Natural killer cell treated with Interleukin-12 subunit alpha and Interleukin-12 subunit beta and Interleukin-15 and Interleukin-18, amount 100 ng/mL, for 72 hours (primary cell): ENCODE data around the gene ZNF785. TPM values are rescaled to one million over a fixed set of nuclear protein-coding genes. Genes with fewer than 3 reads are reported as not detected.
"Not testable (repeated sequence)": the region's sequence is repeated elsewhere in the genome, so short reads cannot be mapped to it uniquely, and the experiment has no call there.

Source experiments
- ATAC-seq, 2 donors: fragments of 150-1000 bp; cut with Tn5 transposase in 1 of 2; sonication (Bioruptor Pico), chemical (Tn5 transposase) in 1 of 2; 2 replicates each; pipeline ENCODE4 v1.10.0; 2021
- DNase-seq: peaks from one replicate; pipeline ENCODE4 v3.0.0; 2022; ENCODE audit warnings: low spot score
- H3K27ac Mint-ChIP-seq, 2 donors: 1 replicate in 1 of 2; 2 replicates in 1 of 2; pipeline ENCODE4 v1.8.0; 2022; ENCODE audit warnings: mixed read lengths in 2 of 2, mild to moderate bottlenecking in 1 of 2, moderate library complexity in 1 of 2
- H3K27me3 Mint-ChIP-seq, 2 donors: 1 replicate in 1 of 2; 2 replicates in 1 of 2; pipeline ENCODE4 v1.8.0; 2022; ENCODE audit warnings: mixed read lengths in 2 of 2
- H3K36me3 Mint-ChIP-seq: one replicate; pipeline ENCODE4 v1.8.0; 2022; ENCODE audit warnings: mixed read lengths
- H3K4me1 Mint-ChIP-seq, 2 donors: 1 replicate in 1 of 2; 2 replicates in 1 of 2; pipeline ENCODE4 v1.8.0; 2022; ENCODE audit warnings: low read depth in 2 of 2, mixed read lengths in 2 of 2, mild to moderate bottlenecking in 1 of 2
- H3K4me3 Mint-ChIP-seq: one replicate; pipeline ENCODE4 v1.8.0; 2022; ENCODE audit warnings: mixed read lengths
- H3K9me3 Mint-ChIP-seq: 2 replicates; pipeline ENCODE4 v1.8.0; 2022; ENCODE audit warnings: mixed read lengths
- total RNA-seq, 2 donors: library from RNA; stranded (reverse); gene quantifications; one replicate each; pipeline ENCODE4 v1.2.3, GENCODE V29; 2022

Gene ZNF785
- total RNA-seq: 10 to 100 TPM; 13.3 to 20.0 TPM

DNA sequence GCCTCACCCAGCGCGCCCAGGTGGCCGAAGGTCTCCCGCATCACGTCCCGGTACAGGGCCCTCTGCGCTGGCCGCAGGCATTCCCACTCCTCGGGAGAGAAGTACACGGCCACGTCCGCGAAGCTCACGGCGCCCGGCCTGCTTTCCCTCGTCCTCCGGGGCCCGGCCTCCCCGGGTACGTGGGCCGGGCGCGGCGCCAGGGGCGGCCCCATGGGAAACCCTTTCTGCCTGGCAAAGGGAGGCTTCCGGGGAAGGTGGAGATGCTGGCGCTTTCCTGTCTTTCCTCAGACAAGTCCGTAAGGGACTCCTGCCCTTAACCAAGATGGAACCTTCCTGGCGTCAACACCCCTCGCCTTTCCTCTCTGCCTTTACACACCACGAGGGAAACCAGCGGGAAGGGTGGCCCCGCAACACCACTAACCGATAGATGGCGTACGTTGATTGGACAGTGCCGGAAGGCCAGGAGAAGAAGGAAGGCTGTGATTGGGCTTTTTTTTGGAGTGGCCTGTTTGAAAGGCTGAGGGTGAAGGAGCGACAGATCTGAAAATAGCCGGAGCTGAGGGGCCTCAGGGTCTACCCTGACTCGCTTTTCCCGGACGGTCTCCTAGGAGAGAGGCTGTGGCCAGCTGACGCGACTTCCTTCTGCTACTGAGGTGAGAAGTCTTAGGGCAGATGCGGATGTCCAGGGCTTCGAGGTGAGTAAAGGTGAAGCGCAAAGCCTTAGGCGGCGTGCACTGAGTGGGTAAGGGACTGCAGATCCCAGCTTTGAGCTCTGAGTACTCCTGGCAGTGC lies at the start of gene ZNF785:
TSS of gene ZNF785 (minus strand) at position 298 of the 792 bp plus-strand sequence. CDS start at position 212, 86 bp downstream.
- no peaks in the 10 kb centered on the region for H3K36me3 Mint-ChIP-seq
- no peaks in the 10 kb centered on the region for H3K9me3 Mint-ChIP-seq
- peak within 1 kb of the TSS; percentile 79 to 91 for H3K27ac Mint-ChIP-seq
- H3K4me1 Mint-ChIP-seq: peaks cover 12 to 20% of the 10 kb centered on the region in 2 donors
- no peaks in the 10 kb centered on the region for H3K27me3 Mint-ChIP-seq
- DNase-seq: peak; percentile 94
- ATAC-seq: peak; percentile 97 to 99
- H3K4me3 Mint-ChIP-seq: peak within 1 kb of the TSS; percentile 92

DNA sequence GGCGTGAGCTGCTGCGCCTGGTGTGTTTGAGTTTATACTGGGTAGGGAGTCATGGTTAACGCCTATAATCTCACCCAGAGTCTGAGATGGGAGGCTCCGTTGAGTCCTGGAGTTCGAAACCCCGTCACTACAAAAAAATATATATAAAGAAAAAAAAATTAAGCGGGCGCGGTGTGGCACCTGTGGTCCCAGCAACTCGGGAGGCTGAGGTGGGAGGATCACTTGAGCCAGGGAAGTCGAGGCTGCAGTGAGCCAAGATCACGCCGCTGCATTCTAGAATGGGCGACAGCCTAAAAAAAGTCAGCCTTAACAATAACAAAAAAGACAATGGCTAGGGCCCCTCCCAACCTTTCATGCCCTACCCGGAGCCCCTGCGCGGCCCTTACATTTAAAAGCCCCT lies 48.0 kb upstream of the ZNF785 start:
- no peaks in the 10 kb centered on the region for H3K9me3 Mint-ChIP-seq
- DNase-seq: no peak
- H3K27ac Mint-ChIP-seq: peak overlapping the region; percentile 83 to 99
- H3K4me3 Mint-ChIP-seq: peak overlapping the region; percentile 87
- no peak for ATAC-seq
- no peaks in the 10 kb centered on the region for H3K27me3 Mint-ChIP-seq
- H3K4me1 Mint-ChIP-seq: peaks cover 13 to 19% of the 10 kb centered on the region in 2 donors
- H3K36me3 Mint-ChIP-seq: no peaks in the 10 kb centered on the region

GRCh38 chr16:30632454-30632853 lies 47.0 kb upstream of the ZNF785 start:
- not testable (repeated sequence) for H3K27me3 Mint-ChIP-seq, ATAC-seq, H3K36me3 Mint-ChIP-seq, H3K9me3 Mint-ChIP-seq, H3K4me3 Mint-ChIP-seq, DNase-seq, H3K27ac Mint-ChIP-seq
- peaks cover 13 to 19% of the 10 kb centered on the region in 2 donors for H3K4me1 Mint-ChIP-seq

- H3K4me3 Mint-ChIP-seq: peak overlapping the region; percentile 3
- H3K9me3 Mint-ChIP-seq: no peaks in the 10 kb centered on the region
- H3K27me3 Mint-ChIP-seq: no peaks in the 10 kb centered on the region
- peaks cover 0 to 5% of the 10 kb centered on the region in 2 donors for H3K4me1 Mint-ChIP-seq
- DNase-seq (peak; percentile 80), ATAC-seq (peak; percentile 86 to 90)
- H3K36me3 Mint-ChIP-seq: no peaks in the 10 kb centered on the region
- H3K27ac Mint-ChIP-seq: peak overlapping the region in 1 of 2 donors; percentile 33
These were observed 43.4 kb upstream of the ZNF785 start for GRCh38 chr16:30628628-30629540.

DNA sequence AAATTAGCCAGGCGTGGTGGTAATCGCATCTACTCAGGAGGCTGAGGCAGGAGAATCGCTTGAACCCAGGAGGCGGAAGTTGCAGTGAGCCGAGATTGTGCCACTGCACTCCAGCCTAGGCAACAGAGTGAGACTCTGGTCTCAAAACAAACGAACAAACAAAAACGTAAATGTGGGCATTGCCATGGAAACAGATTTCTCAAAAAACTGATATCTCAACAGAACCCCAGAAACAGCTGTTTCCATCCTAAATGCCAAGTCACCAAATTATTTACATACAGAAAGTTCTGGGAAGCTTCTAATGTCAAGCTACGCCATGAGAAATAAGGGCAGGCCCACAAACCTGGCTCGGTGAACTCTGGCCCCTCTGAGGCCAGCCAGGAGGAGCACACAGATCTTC lies 40.7 kb upstream of the ZNF785 start:
- DNase-seq (no peak), ATAC-seq (no peak)
- no peak overlapping the region for H3K27ac Mint-ChIP-seq
- no peaks in the 10 kb centered on the region for H3K36me3 Mint-ChIP-seq
- H3K4me3 Mint-ChIP-seq: no peak overlapping the region
- no peaks in the 10 kb centered on the region for H3K27me3 Mint-ChIP-seq
- H3K9me3 Mint-ChIP-seq: no peaks in the 10 kb centered on the region
- H3K4me1 Mint-ChIP-seq: peaks cover 0 to 5% of the 10 kb centered on the region in 2 donors

- Mint-ChIP-seq H3K27ac (no peak overlapping the region), H3K4me3 (no peak overlapping the region), H3K36me3 (no peaks in the 10 kb centered on the region), H3K4me1 (peaks cover 0 to 2% of the 10 kb centered on the region in 2 donors), H3K27me3 (no peaks in the 10 kb centered on the region), H3K9me3 (no peaks in the 10 kb centered on the region)
- ATAC-seq (no peak), DNase-seq (no peak)
These were observed 38.2 kb upstream of the ZNF785 start for GRCh38 chr16:30623536-30624283.

GRCh38 chr16:30622455-30623032 lies 37.0 kb upstream of the ZNF785 start:
- H3K9me3 Mint-ChIP-seq: no peaks in the 10 kb centered on the region
- H3K27me3 Mint-ChIP-seq: no peaks in the 10 kb centered on the region
- no peaks in the 10 kb centered on the region for H3K4me1 Mint-ChIP-seq
- H3K27ac Mint-ChIP-seq: no peak overlapping the region
- ATAC-seq (no peak), DNase-seq (no peak)
- no peaks in the 10 kb centered on the region for H3K36me3 Mint-ChIP-seq
- no peak overlapping the region for H3K4me3 Mint-ChIP-seq

GRCh38 chr16:30621765-30622164 lies 36.3 kb upstream of the ZNF785 start:
- H3K36me3 Mint-ChIP-seq: no peaks in the 10 kb centered on the region
- no peaks in the 10 kb centered on the region for H3K27me3 Mint-ChIP-seq
- no peak overlapping the region for H3K27ac Mint-ChIP-seq
- peaks cover 0 to 2% of the 10 kb centered on the region in 2 donors for H3K4me1 Mint-ChIP-seq
- DNase-seq: no peak
- H3K9me3 Mint-ChIP-seq: no peaks in the 10 kb centered on the region
- H3K4me3 Mint-ChIP-seq: no peak overlapping the region
- ATAC-seq: no peak

DNA sequence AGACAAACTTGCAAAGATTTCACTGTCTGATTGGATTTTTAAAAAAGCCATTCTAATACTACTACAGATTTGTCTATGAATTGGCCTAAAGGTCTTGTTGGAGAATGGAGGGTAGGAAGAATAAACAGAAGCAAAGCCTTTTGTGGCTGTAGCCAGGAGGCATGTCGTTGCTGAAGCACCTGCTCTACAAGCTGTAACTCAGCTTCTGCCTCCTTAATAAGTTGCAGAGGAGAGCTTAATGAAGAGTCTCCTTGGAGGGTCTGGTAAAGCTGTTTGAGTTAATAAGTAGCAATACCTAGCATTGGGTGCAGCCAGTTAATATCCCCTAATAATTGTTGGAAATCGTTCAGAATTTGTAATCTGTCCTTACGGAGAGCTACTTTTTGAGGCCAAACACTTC lies 34.7 kb upstream of the ZNF785 start:
- no peak for ATAC-seq
- DNase-seq: no peak
- Mint-ChIP-seq H3K9me3 (no peaks in the 10 kb centered on the region), H3K27me3 (no peaks in the 10 kb centered on the region), H3K4me3 (no peak overlapping the region), H3K36me3 (no peaks in the 10 kb centered on the region), H3K27ac (no peak overlapping the region), H3K4me1 (peaks cover 0 to 2% of the 10 kb centered on the region in 2 donors)

- ATAC-seq: no peak
- H3K27ac Mint-ChIP-seq: no peak overlapping the region
These were observed 34.1 kb upstream of the ZNF785 start for GRCh38 chr16:30619638-30620037.

GRCh38 chr16:30619202-30619601 lies 33.7 kb upstream of the ZNF785 start:
- Mint-ChIP-seq H3K4me3 (no peak overlapping the region), H3K9me3 (no peaks in the 10 kb centered on the region), H3K27ac (no peak overlapping the region), H3K36me3 (no peaks in the 10 kb centered on the region), H3K27me3 (no peaks in the 10 kb centered on the region), H3K4me1 (peaks cover 0 to 2% of the 10 kb centered on the region in 2 donors)
- ATAC-seq (no peak), DNase-seq (no peak)

More at GRCh38 chr16:30619638-30620037, 34.1 kb upstream of the ZNF785 start:
- Mint-ChIP-seq H3K9me3 (no peaks in the 10 kb centered on the region), H3K4me1 (peaks cover 0 to 2% of the 10 kb centered on the region in 2 donors), H3K4me3 (no peak overlapping the region), H3K27me3 (no peaks in the 10 kb centered on the region), H3K36me3 (no peaks in the 10 kb centered on the region)
- DNase-seq: no peak

DNA sequence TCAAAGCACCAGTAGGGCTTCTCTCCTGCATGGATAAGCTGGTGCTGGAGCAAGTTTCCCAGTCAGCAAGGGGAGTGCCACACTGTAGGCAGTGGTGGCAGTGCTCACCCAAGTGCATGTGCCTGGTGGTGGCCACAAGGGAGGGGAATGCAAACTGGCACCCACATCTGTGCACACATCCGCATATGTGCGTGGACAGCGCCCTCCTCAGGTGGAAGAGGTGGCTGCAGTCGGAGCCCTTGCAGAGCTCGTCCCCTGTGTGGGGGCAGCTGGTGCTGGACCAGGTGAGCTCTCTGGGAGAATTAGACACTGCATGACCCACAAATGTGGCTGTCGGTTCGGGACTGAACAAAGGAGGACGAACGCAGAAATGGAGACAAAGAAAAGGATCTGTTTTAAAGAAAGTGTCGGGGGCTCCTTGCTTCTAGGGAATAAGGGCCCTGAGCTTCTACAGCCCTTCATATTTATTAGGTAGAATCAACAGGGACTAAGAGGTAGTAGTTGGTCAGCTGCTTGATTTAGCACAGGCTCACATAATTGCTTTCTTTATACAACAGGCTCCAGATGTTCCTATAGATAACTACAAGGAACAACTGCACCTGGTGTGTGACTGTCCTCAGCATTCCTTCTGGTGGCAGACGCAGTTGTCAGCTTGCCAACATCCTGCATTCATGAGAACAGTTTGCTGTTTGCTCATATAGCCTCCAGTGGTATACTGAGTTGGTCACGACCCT lies 30.0 kb upstream of the ZNF785 start:
- ATAC-seq (peak; percentile 76 to 89), DNase-seq (peak; percentile 68)
- Mint-ChIP-seq H3K27ac (no peak overlapping the region), H3K9me3 (no peaks in the 10 kb centered on the region), H3K36me3 (no peaks in the 10 kb centered on the region), H3K4me1 (peaks cover 1 to 3% of the 10 kb centered on the region in 2 donors), H3K27me3 (no peaks in the 10 kb centered on the region), H3K4me3 (no peak overlapping the region)
